RKO (cell line): ENCODE measurements around the gene VPS13D.

Experiments
- DNase-seq: peaks from one replicate; pipeline ENCODE4 v3.0.0-alpha.2; 2016; ENCODE audit warnings: low spot score

The VPS13D gene

DNA sequence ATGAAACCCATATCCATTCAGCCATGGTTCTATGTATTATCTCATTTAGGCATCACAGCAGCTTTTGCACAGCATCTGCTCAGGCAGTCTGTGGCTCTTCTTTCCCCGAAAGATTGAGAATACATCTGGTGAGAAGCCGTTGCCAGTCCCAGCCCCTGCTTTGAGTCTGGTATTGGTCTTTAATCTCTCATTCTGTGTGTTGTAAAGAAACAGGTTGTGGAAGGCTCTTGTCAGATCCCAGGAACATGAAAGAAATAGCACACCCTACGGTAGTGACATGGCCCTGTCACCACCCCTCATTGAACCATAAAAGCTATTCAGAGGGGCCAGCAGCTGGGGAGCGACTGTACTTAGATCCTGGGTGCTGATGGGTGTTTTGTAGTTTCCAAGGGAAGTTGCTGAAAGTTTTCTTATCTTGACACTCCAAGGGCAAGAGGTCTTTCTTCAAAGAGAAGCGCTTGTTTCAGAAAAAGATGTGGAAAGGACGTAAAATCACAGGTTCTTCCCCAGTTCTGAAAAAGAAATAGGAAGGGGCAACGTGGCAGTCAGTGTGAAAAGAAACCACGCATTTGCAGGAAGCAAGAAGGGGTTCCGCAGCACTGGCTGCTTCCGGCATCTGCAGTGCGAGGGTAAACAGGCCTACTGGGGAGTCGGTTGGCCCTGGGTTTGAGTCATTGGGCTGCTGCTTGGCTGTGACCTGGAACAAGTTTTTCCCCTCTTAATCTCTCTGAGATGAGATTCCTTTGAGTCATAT, 243.1 kb downstream of the VPS13D start:
- no peak for DNase-seq

GRCh38 chr1:12473596-12474362, 243.9 kb downstream of the VPS13D start:
- DNase-seq = no peak

- no peak for DNase-seq
Measured at GRCh38 chr1:12475101-12475500, 245.3 kb downstream of the VPS13D start.

GRCh38 chr1:12475530-12475934, 245.7 kb downstream of the VPS13D start:
- DNase-seq = no peak

DNA sequence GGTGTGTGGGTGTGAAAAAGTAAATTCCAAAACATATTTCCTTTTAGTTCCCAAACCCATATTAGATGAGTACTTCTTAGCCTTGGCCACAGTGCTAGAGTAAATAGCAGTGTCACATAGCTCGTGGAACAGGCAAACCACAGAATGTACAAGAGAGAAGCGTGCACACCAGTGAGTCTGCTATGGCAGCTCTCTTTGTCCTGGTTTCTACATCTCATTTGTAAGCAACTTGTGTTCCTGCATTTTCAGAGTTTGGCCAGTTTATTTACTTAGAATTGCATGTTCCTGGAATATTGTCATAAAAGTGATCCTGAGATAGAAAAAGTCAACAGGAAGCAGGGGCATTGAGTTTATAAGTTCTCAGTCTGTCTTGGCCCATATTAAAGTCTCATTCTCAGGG, 246.1 kb downstream of the VPS13D start:
- DNase-seq = no peak

DNA sequence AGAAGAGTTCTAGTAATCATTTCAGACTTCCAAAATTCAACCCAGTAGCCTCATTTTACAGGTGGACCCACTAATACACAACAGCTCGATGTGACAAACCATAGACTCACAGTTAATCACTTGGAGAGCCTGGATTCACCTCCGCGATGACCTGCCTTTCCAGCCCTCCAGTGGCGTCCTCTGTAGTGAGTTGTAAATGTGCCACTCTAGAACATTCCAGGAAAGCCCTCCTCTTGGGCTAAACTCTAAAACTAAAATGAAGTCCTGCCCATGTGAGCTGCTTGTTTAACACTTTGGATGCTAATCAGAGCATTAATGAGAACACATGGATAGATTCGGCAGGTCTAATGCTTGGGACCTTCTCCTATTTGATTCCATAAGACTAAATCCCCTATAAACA, 247.5 kb downstream of the VPS13D start:
- DNase-seq = no peak

- no peak for DNase-seq
Measured at GRCh38 chr1:12477936-12478611, 248.2 kb downstream of the VPS13D start.

DNA sequence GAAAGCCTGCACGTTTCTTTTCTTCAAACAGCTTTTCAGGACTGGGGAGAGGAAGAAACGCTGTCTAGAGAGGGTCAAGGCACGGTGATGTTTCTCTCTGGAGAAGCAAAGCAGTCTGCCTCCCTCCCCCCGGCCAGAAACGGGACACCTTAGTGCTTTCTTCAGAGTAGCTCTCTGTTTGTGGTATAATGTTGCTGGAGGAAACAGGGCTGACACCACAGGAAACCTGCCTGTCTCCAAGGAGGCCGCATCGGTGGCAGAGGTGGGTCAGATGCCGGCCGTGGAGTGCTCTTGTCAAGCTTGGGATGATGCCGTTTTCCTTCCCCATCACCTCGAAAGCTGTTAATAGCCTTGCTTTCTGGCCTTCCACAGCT, 248.8 kb downstream of the VPS13D start:
- DNase-seq = no peak

DNA sequence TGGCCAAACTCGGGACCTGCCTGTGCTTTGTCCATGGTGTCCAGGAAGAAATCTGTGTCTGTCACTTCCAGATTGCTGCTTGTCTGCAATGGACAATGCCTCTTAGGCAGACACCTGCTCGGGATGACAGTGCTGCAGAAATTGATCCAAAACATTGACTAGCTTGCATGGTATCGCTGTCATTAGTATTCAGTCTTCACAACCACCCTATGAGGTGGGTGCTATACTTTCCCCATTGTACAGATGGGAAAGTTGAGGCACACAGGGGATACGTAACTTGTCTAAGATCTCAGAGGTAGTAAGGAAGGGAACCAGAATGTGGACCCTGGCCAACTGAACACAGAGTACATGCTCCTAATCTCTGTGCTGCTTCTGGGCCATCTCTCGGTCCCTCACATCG, 249.5 kb downstream of the VPS13D start:
- no peak for DNase-seq

DNA sequence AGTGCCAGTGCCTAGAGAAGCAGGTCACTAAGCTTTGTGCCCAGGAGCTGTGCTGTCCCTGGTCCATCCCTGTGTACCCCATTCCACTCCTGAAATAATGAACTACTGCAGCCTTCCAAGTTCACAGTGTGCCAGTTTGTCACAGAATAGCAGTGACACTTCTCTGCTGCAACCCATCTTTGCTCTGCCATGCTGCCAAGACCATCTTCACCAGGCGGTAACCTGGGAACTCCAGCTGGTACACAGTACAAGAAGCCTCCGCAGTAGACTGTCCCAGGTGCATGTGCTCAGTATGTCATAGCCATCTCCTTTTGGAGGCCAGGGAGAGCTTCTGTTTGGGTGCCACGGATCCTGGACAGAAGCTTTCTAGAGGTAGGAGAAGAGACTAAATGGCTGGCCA, 250.2 kb downstream of the VPS13D start:
- DNase-seq = no peak

- peak; percentile 94 for DNase-seq
Measured at GRCh38 chr1:12480748-12481362, 251.0 kb downstream of the VPS13D start.

DNA sequence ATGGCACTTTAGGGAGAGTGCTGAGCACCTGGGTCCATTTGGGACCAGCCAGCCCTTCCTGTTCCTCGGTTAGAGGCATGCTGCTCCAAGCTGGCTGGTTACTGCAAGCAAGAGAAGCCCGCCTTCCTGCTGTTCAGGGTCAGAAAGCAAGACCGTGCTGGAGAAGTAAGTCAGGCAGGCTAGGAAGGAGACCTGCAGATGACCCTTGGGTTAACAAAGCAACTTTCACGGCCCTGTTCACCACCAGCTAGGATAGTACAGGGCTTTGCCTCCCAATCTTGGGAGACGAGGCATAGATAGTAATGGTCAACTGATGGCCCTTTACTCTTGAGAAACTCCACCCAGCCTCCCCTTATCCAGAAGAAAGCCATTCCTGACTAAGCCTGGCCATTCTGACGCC, 252.1 kb downstream of the VPS13D start:
- DNase-seq = no peak

- no peak for DNase-seq
Measured at GRCh38 chr1:12482988-12483387, 253.2 kb downstream of the VPS13D start.

GRCh38 chr1:12485231-12486058, 255.6 kb downstream of the VPS13D start:
- DNase-seq = no peak

DNA sequence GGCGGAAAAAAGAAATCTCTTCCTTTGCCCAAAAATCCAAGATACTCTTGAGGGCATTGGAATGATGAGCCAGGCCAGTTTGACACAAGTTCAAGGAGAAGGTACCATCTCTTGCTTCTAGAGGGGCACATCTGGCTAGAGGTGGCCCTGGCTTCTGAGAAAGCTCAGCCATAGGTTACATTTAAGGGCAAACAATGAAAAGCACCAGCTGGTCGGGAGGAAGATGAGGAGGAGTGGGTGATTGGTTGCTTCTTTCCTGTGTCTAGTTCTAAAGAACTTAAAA, 256.2 kb downstream of the VPS13D start:
- no peak for DNase-seq

DNA sequence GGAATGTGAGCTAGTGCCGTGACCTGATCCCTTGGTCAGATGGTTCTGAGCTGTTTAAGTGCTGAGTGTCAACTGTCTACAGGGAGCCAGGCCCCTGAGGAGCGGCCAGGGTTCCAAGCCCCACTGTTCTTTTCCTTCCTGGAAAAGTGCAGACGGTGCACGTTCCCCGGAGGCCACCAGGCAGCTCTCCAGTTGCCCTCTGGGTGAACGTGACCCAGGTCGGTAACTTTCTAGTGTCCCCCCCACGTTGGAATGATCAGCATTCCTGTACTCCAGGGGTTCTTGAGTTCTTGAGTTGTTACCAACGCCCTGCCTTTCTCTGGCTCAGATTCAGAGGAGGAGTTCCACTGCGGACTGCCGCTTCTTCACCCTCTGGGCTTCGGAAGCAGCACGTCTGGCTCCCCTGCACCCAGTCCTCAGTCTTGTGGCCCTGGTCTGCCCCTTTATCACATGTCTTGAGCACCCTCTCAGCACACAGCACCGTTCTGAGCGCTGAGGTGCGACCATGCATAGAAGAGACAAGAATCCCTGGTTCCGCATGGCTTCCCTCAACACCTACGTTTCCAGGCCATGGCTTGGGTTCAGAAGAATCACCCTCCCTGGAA, 256.7 kb downstream of the VPS13D start:
- no peak for DNase-seq

- DNase-seq = no peak
Measured at GRCh38 chr1:12487520-12487919, 257.7 kb downstream of the VPS13D start.

GRCh38 chr1:12488666-12489354, 259.0 kb downstream of the VPS13D start:
- no peak for DNase-seq

DNA sequence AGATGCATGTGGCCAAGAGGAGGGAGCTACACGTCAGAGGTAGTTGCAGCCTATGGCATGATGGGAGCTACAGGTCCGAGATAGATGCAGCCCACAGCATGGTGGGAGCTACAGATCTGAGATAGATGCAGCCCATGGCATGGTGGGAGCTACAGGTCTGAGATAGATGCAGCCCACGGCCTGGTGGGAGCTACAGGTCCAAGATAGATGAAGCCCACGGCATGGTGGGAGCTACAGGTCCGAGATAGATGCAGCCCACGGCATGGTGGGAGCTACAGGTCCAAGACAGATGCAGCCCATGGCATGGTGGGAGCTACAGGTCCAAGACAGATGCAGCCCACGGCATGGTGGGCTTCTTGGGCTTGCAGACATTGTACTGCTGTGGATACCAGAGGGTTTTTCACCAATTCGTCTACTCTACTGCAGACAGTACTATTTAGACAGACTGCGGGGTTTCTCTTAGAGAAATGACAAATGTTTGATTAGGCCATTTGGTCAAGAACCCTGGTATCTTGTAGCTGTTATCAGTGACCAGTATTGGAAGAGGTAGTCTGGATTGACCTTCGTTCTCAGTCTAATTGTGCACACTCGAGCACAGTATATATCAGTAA, 260.8 kb downstream of the VPS13D start:
- no peak for DNase-seq

GRCh38 chr1:12491656-12492055, 261.8 kb downstream of the VPS13D start:
- DNase-seq = no peak

- DNase-seq = no peak
Measured at GRCh38 chr1:12495725-12496124, 265.9 kb downstream of the VPS13D start.
